NCI-H1092 (cell line): ENCODE results near the gene KCTD16.

Experiments
- DNase-seq: peaks from one replicate; lab custom pipeline; 2025; lab: John Stamatoyannopoulos, UW

The KCTD16 gene

GRCh38 chr5:144333336-144333920, 162.8 kb downstream of the KCTD16 start:
- DNase-seq: no peak

GRCh38 chr5:144335561-144335960, 164.9 kb downstream of the KCTD16 start:
- DNase-seq: peak; percentile 38

- DNase-seq: no peak
Observed at GRCh38 chr5:144336191-144336961, 165.7 kb downstream of the KCTD16 start.

- DNase-seq: no peak
Observed at GRCh38 chr5:144352330-144352729, 181.7 kb downstream of the KCTD16 start.

- DNase-seq: no peak
Observed at GRCh38 chr5:144352732-144353317, 182.2 kb downstream of the KCTD16 start.

- no peak for DNase-seq
Observed at GRCh38 chr5:144356489-144356888, 185.8 kb downstream of the KCTD16 start.

- no peak for DNase-seq
Observed at GRCh38 chr5:144361406-144361805, 190.7 kb downstream of the KCTD16 start.

- no peak for DNase-seq
Observed at GRCh38 chr5:144365885-144366284, 195.2 kb downstream of the KCTD16 start.

- DNase-seq: no peak
Observed at GRCh38 chr5:144367991-144368390, 197.3 kb downstream of the KCTD16 start.

GRCh38 chr5:144368556-144368955, 197.9 kb downstream of the KCTD16 start:
- DNase-seq: no peak

GRCh38 chr5:144369006-144369405, 198.3 kb downstream of the KCTD16 start:
- peak; percentile 69 for DNase-seq

GRCh38 chr5:144370273-144370672, 199.6 kb downstream of the KCTD16 start:
- no peak for DNase-seq

GRCh38 chr5:144374637-144375036, 204.0 kb downstream of the KCTD16 start:
- no peak for DNase-seq

GRCh38 chr5:144377207-144377606, 206.5 kb downstream of the KCTD16 start:
- DNase-seq: no peak

- no peak for DNase-seq
Observed at GRCh38 chr5:144378681-144379080, 208.0 kb downstream of the KCTD16 start.

- DNase-seq: no peak
Observed at GRCh38 chr5:144385597-144385996, 214.9 kb downstream of the KCTD16 start.

- DNase-seq: no peak
Observed at GRCh38 chr5:144386315-144386714, 215.6 kb downstream of the KCTD16 start.

- DNase-seq: no peak
Observed at GRCh38 chr5:144390133-144390532, 219.5 kb downstream of the KCTD16 start.

- no peak for DNase-seq
Observed at GRCh38 chr5:144391044-144391443, 220.4 kb downstream of the KCTD16 start.

- no peak for DNase-seq
Observed at GRCh38 chr5:144393641-144394435, 223.2 kb downstream of the KCTD16 start.

- DNase-seq: no peak
Observed at GRCh38 chr5:144395704-144396103, 225.0 kb downstream of the KCTD16 start.

GRCh38 chr5:144403058-144403457, 232.4 kb downstream of the KCTD16 start:
- DNase-seq: no peak
